ENCODE data around the gene SHBG.

The SHBG gene

DNA sequence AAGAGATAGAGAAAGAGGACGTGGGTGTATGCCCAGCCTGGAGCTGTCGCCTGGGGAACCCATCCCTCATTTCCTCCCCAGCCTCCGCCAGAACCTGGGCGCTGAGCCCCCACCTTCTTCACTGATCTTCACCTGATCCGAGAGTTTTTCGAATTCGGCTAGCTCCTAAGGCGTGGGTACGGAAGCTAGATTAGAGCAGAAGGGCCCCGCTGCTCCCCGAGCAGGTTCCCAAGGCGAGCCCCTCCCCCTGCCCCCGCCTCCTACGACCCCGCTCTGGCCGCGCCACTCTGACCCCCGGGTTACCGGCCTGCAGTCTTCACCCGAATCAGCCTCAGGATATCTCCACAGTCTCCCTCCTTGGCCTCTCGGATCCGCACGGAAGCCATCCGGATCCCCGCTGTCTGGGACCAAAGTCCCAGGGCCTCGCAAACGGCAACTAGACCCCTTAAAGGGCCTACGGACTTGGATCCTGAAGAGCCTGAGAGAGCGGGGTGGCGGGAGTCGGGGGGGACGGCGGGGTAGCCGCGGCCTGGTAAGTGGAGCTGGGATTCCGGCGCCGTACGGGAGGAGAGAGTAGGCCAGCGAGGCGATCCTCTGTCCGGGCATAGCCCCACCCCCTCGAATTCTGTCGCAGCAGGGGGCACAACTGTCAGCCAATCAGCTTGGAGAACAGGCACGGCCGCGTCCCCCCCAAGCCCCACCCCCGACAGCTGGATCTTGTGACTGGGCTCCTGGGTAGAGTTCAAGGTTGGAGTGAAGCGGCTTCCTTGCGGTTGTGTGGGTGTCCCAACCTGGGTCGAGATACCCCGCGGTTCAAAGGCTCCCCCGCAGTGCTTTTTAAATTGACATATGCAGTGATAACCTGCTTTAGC is 2.4 kb upstream of the SHBG start, which contains the start of gene SAT2:
Gene SAT2 (minus strand): TSS at position 572 of the 872 bp plus-strand sequence. CDS start 186 bp downstream, at position 386.
- TF ChIP-seq POLR2A (IDR thresholded peaks at IDR 0.05; ENCODE audit: extremely low read depth, insufficient read length) = no peak
- peak within 1 kb of the TSS; percentile 50 for H3K4me3 ChIP-seq (ENCODE audit: low read depth, low read length)
- peak; percentile 89 for DNase-seq (ENCODE audit: low read depth)

DNA sequence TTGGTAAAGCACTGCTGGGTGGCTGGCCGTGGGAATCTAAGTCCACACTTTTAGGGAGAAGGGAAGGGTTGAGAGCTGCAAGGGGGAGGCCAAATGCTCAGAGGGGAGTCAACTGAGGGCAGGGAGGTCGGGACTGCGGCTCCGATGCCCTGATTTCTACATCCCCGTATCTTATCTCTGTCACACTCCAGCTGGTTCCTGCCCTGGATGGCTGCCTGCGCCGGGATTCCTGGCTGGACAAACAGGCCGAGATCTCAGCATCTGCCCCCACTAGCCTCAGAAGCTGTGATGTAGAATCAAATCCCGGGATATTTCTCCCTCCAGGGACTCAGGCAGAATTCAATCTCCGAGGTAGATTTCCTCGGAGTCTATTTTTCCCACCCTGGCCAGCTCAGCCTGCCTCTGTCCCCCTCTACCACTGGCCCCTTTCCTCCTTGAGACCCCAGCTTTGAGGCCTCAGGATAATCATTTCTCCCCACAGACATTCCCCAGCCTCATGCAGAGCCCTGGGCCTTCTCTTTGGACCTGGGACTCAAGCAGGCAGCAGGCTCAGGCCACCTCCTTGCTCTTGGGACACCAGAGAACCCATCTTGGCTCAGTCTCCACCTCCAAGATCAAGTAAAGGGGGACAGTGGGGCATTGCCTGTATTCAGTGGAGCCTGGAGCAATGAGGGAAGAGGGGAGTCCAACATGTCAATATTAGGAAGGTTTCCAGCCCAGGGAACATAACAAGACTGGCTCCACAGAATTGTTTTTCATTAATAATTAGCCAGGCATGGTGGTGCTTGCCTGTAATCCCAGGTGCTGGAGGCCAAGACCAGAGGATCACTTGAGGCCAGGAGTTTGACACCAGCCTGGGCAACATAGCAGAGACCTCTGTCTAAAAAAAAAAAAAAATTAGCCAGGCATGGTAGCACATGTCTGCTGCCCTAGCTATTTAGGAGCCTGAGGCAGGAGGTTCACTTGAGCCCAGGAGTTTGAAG is 1.8 kb downstream of the SHBG start:
- no peak overlapping the region for H3K4me3 ChIP-seq (ENCODE audit: low read depth, low read length)
- DNase-seq (ENCODE audit: low read depth) = no peak
- TF ChIP-seq, protein P1, sequence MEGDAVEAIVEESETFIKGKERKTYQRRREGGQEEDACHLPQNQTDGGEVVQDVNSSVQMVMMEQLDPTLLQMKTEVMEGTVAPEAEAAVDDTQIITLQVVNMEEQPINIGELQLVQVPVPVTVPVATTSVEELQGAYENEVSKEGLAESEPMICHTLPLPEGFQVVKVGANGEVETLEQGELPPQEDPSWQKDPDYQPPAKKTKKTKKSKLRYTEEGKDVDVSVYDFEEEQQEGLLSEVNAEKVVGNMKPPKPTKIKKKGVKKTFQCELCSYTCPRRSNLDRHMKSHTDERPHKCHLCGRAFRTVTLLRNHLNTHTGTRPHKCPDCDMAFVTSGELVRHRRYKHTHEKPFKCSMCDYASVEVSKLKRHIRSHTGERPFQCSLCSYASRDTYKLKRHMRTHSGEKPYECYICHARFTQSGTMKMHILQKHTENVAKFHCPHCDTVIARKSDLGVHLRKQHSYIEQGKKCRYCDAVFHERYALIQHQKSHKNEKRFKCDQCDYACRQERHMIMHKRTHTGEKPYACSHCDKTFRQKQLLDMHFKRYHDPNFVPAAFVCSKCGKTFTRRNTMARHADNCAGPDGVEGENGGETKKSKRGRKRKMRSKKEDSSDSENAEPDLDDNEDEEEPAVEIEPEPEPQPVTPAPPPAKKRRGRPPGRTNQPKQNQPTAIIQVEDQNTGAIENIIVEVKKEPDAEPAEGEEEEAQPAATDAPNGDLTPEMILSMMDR (IDR thresholded peaks at IDR 0.05; ENCODE audit: low read depth, low read length) = no peak
- TF ChIP-seq MAX (IDR thresholded peaks at IDR 0.05; ENCODE audit: low read depth, low read length) (no peak), MYC (IDR thresholded peaks at IDR 0.05; ENCODE audit: low read depth, low read length) (no peak)

- DNase-seq (ENCODE audit: low read depth) = peak; percentile 62
Observed at GRCh38 chr17:7632492-7632894, 2.6 kb downstream of the SHBG start.

GRCh38 chr17:7633093-7633492 is 3.2 kb downstream of the SHBG start:
- H3K4me3 ChIP-seq (ENCODE audit: low read depth, low read length) = no peak overlapping the region

More at GRCh38 chr17:7632492-7632894, 2.6 kb downstream of the SHBG start:
- no peak overlapping the region for H3K4me3 ChIP-seq (ENCODE audit: low read depth, low read length)
- TF ChIP-seq POLR2A (IDR thresholded peaks at IDR 0.05; ENCODE audit: extremely low read depth, insufficient read length) = no peak
- TF ChIP-seq, protein P1 (IDR thresholded peaks at IDR 0.05; ENCODE audit: low read depth, low read length) = peak; percentile 28

DNA sequence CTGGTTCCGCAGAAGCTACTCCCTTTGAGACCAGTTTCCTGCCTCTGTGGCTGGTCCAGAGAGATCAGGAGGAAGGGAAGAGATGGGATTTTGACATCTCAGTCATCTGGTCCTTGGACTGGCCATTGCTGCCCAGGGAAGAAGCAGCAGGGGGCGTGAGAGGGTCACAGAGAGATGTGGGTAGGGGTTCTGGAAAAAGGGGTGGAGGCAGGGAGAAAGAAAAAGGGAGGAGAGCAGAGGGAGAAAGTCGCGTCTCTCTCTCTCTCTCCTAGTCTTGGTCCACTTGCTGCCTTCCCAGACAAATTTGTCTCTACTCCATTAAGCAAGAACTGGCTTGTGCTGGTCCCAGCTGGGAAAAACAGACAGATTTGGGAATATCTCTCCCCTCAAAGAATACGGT is 4.4 kb downstream of the SHBG start:
- H3K4me3 ChIP-seq (ENCODE audit: low read depth, low read length) = no peak overlapping the region
- peak; percentile 42 for DNase-seq (ENCODE audit: low read depth)
- TF ChIP-seq, protein P1 (IDR thresholded peaks at IDR 0.05; ENCODE audit: low read depth, low read length) = peak; percentile 46
- no peak for TF ChIP-seq POLR2A (IDR thresholded peaks at IDR 0.05; ENCODE audit: extremely low read depth, insufficient read length)

More at GRCh38 chr17:7633093-7633492, 3.2 kb downstream of the SHBG start:
- TF ChIP-seq POLR2A (IDR thresholded peaks at IDR 0.05; ENCODE audit: extremely low read depth, insufficient read length) (no peak), MAX (IDR thresholded peaks at IDR 0.05; ENCODE audit: low read depth, low read length) (no peak)
- TF ChIP-seq, protein P1 (IDR thresholded peaks at IDR 0.05; ENCODE audit: low read depth, low read length) = no peak
- DNase-seq (ENCODE audit: low read depth) = no peak

GRCh38 chr17:7636163-7636562 is 6.2 kb downstream of the SHBG start:
- no peak overlapping the region for H3K4me3 ChIP-seq (ENCODE audit: low read depth, low read length)
- no peak for DNase-seq (ENCODE audit: low read depth)
- TF ChIP-seq, protein P1 (IDR thresholded peaks at IDR 0.05; ENCODE audit: low read depth, low read length) = no peak
- TF ChIP-seq MAX (IDR thresholded peaks at IDR 0.05; ENCODE audit: low read depth, low read length) = no peak
